ELF-1 (cell line): Measurements from ENCODE around the gene ZNF581.

Experiments
- DNase-seq: peaks from one replicate; pipeline ENCODE4 v3.0.0-alpha.2; 2016; ENCODE audit warnings: low read depth, low spot score

The ZNF581 gene

GRCh38 chr19:55666343-55667005 lies 23.0 kb downstream of the ZNF581 start:
- DNase-seq: no peak

GRCh38 chr19:55667006-55667381 lies 23.5 kb downstream of the ZNF581 start:
- no peak for DNase-seq

- no peak for DNase-seq
These were observed 24.1 kb downstream of the ZNF581 start for GRCh38 chr19:55667511-55667910.

- no peak for DNase-seq
These were observed 24.5 kb downstream of the ZNF581 start for GRCh38 chr19:55667958-55668357.

- DNase-seq: no peak
These were observed 25.3 kb downstream of the ZNF581 start for GRCh38 chr19:55668603-55669348.

- no peak for DNase-seq
These were observed 26.2 kb downstream of the ZNF581 start for GRCh38 chr19:55669418-55670279.

GRCh38 chr19:55670280-55671053 lies 27.0 kb downstream of the ZNF581 start:
- DNase-seq: no peak

GRCh38 chr19:55671054-55671378 lies 27.6 kb downstream of the ZNF581 start:
- no peak for DNase-seq

- DNase-seq: no peak
These were observed 29.0 kb downstream of the ZNF581 start for GRCh38 chr19:55672418-55672817.

- DNase-seq: no peak
These were observed 30.0 kb downstream of the ZNF581 start for GRCh38 chr19:55673465-55673864.

- no peak for DNase-seq
These were observed 30.4 kb downstream of the ZNF581 start for GRCh38 chr19:55673889-55674288.

GRCh38 chr19:55674459-55674840 lies 31.0 kb downstream of the ZNF581 start:
- peak; percentile 25 for DNase-seq

GRCh38 chr19:55674841-55675660 lies 31.6 kb downstream of the ZNF581 start, which contains the start of gene EPN1:
Gene EPN1, plus strand, starts transcription at chr19:55675226. Its CDS starts 3,402 bp downstream, at chr19:55678628.
- peak; percentile 98 for DNase-seq

GRCh38 chr19:55675661-55676354 lies 32.4 kb downstream of the ZNF581 start:
- no peak for DNase-seq

- no peak for DNase-seq
These were observed 32.9 kb downstream of the ZNF581 start for GRCh38 chr19:55676383-55676782.

- DNase-seq: no peak
These were observed 33.5 kb downstream of the ZNF581 start for GRCh38 chr19:55676889-55677505.

GRCh38 chr19:55677572-55678028 lies 34.2 kb downstream of the ZNF581 start:
- DNase-seq: peak; percentile 37

- DNase-seq: no peak
These were observed 34.7 kb downstream of the ZNF581 start for GRCh38 chr19:55678121-55678671.
